Hematopoietic multipotent progenitor cell treated with erythropoietin and hydrocortisone succinate and interleukin-3 and kit ligand, for 8 days (in vitro differentiated cells): ENCODE results near the gene CTNNA3.

Experiments
- DNase-seq: peaks from one replicate; pipeline ENCODE4 v3.0.0-alpha.2; 2015

The CTNNA3 gene

GRCh38 chr10:66723608-66724400 lies 972.2 kb downstream of the CTNNA3 start:
- no peak for DNase-seq

GRCh38 chr10:66719483-66719882 lies 976.5 kb downstream of the CTNNA3 start:
- DNase-seq: no peak

GRCh38 chr10:66717231-66717981 lies 978.6 kb downstream of the CTNNA3 start:
- no peak for DNase-seq

GRCh38 chr10:66714741-66715140 lies 981.3 kb downstream of the CTNNA3 start:
- no peak for DNase-seq

- DNase-seq: no peak
Observed at GRCh38 chr10:66713387-66713786, 982.6 kb downstream of the CTNNA3 start.

GRCh38 chr10:66698069-66698468 lies 997.9 kb downstream of the CTNNA3 start:
- no peak for DNase-seq

- DNase-seq: no peak
Observed at GRCh38 chr10:66695046-66695445, 1000.9 kb downstream of the CTNNA3 start.

GRCh38 chr10:66684581-66684980 lies 1011.4 kb downstream of the CTNNA3 start:
- no peak for DNase-seq

GRCh38 chr10:66680886-66681285 lies 1015.1 kb downstream of the CTNNA3 start:
- DNase-seq: no peak

- DNase-seq: no peak
Observed at GRCh38 chr10:66678521-66678920, 1017.5 kb downstream of the CTNNA3 start.

GRCh38 chr10:66673071-66673470 lies 1022.9 kb downstream of the CTNNA3 start:
- DNase-seq: no peak

GRCh38 chr10:66671562-66671961 lies 1024.4 kb downstream of the CTNNA3 start:
- no peak for DNase-seq

- DNase-seq: no peak
Observed at GRCh38 chr10:66671064-66671463, 1024.9 kb downstream of the CTNNA3 start.

- DNase-seq: no peak
Observed at GRCh38 chr10:66656499-66656898, 1039.5 kb downstream of the CTNNA3 start.

- no peak for DNase-seq
Observed at GRCh38 chr10:66654861-66655260, 1041.1 kb downstream of the CTNNA3 start.

- no peak for DNase-seq
Observed at GRCh38 chr10:66651308-66652082, 1044.5 kb downstream of the CTNNA3 start.

- no peak for DNase-seq
Observed at GRCh38 chr10:66649626-66650025, 1046.4 kb downstream of the CTNNA3 start.

GRCh38 chr10:66642217-66642616 lies 1053.8 kb downstream of the CTNNA3 start:
- no peak for DNase-seq

GRCh38 chr10:66639371-66639770 lies 1056.6 kb downstream of the CTNNA3 start:
- no peak for DNase-seq

- no peak for DNase-seq
Observed at GRCh38 chr10:66637273-66638036, 1058.5 kb downstream of the CTNNA3 start.

GRCh38 chr10:66629996-66630395 lies 1066.0 kb downstream of the CTNNA3 start:
- no peak for DNase-seq

GRCh38 chr10:66627156-66627555 lies 1068.8 kb downstream of the CTNNA3 start:
- DNase-seq: no peak
